ENCODE results near the gene SLC7A6OS. TPM values are rescaled to one million over a fixed set of nuclear protein-coding genes. Genes with fewer than 3 reads are reported as not detected.

SLC7A6OS gene
- total RNA-seq, 2 experiments from 2014 or later: 29.0 to 32.1 TPM

GRCh38 chr16:68273459-68273858 lies 37.3 kb downstream of the SLC7A6OS start:
- no peaks in the 10 kb centered on the region for H3K27me3 ChIP-seq (ENCODE audit: control insufficient read depth in 1 of 2, insufficient read depth in 2 of 2, low read length in 2 of 2)
- no peak for DNase-seq
- H3K27ac Mint-ChIP-seq: peak overlapping the region; percentile 94
- H3K36me3 ChIP-seq (ENCODE audit: insufficient read depth, low read length): peaks cover 36% of the 10 kb centered on the region
- H3K4me1 Mint-ChIP-seq (ENCODE audit: low read depth): peaks cover 78% of the 10 kb centered on the region
- TF ChIP-seq CTCF (IDR thresholded peaks at IDR 0.05): no peak
- H3K9me3 Mint-ChIP-seq: no peaks in the 10 kb centered on the region
- ATAC-seq (ENCODE audit: poor library complexity): no peak
- H3K4me1 ChIP-seq (ENCODE audit: insufficient read depth, low read length): peaks cover 96% of the 10 kb centered on the region
- intact Hi-C loops (cut with DNase I, micrococcal nuclease): loop anchor here in 1 of 2 experiments (2.0 kb wide), 1 partner anchor 13 kb away; no protein-coding TSS in a partner anchor
- peak overlapping the region; percentile 71 to 74 for H3K27ac ChIP-seq (ENCODE audit: low read depth in 1 of 2, low read length in 2 of 2)
- H3K4me3 Mint-ChIP-seq: peak overlapping the region; percentile 89
- no peaks in the 10 kb centered on the region for H3K27me3 Mint-ChIP-seq
- ChIA-PET CTCF (interaction anchor here (1.0 to 5.7 kb wide), 5 partner anchors 9 to 55 kb away, joined by 4 to 41 read pairs (median 11); partner anchors contain the start of gene SLC7A6), POLR2A (interaction anchor here (0.7 to 12.9 kb wide), 11 partner anchors 9 to 272 kb away, joined by 3 to 271 read pairs (median 7); partner anchors contain the start of genes PLA2G15, PRMT7, SLC7A6 and SLC7A6OS)
- peaks cover 73% of the 10 kb centered on the region for H3K36me3 Mint-ChIP-seq (ENCODE audit: low read depth)
- H3K4me3 ChIP-seq (ENCODE audit: low read length): no peak overlapping the region
- no peaks in the 10 kb centered on the region for H3K9me3 ChIP-seq (ENCODE audit: control insufficient read depth in 1 of 2, insufficient read depth in 1 of 2, low read length in 2 of 2)

GRCh38 chr16:68272507-68273209 lies 38.1 kb downstream of the SLC7A6OS start:
- ATAC-seq (ENCODE audit: poor library complexity) (peak; percentile 59), DNase-seq (peak; percentile 54 to 84 (median 74))
- H3K4me1 Mint-ChIP-seq (ENCODE audit: low read depth): peaks cover 85% of the 10 kb centered on the region
- CTCF ChIA-PET: interaction anchor here (1.0 to 5.7 kb wide), 5 partner anchors 9 to 56 kb away, joined by 3 to 41 read pairs (median 7); partner anchors contain the start of gene SLC7A6
- peak overlapping the region; percentile 89 for H3K4me3 Mint-ChIP-seq
- intact Hi-C loops (cut with DNase I, micrococcal nuclease): loop anchor here in 1 of 2 experiments (2.0 kb wide), 1 partner anchor 14 kb away; no protein-coding TSS in a partner anchor
- POLR2A ChIA-PET: interaction anchor here (0.5 to 12.9 kb wide), 17 partner anchors 10 to 1454 kb away, joined by 3 to 271 read pairs (median 4); partner anchors contain the start of genes NQO1, PLA2G15, PRMT7 and SLC7A6
- H3K36me3 ChIP-seq (ENCODE audit: insufficient read depth, low read length): peaks cover 42% of the 10 kb centered on the region
- no peaks in the 10 kb centered on the region for H3K9me3 Mint-ChIP-seq
- H3K27me3 ChIP-seq (ENCODE audit: control insufficient read depth in 1 of 2, insufficient read depth in 2 of 2, low read length in 2 of 2): no peaks in the 10 kb centered on the region
- peak overlapping the region; percentile 24 for H3K4me3 ChIP-seq (ENCODE audit: low read length)
- peaks cover 97% of the 10 kb centered on the region for H3K4me1 ChIP-seq (ENCODE audit: insufficient read depth, low read length)
- peaks cover 80% of the 10 kb centered on the region for H3K36me3 Mint-ChIP-seq (ENCODE audit: low read depth)
- H3K27ac Mint-ChIP-seq: peak overlapping the region; percentile 94
- H3K9me3 ChIP-seq (ENCODE audit: control insufficient read depth in 1 of 2, insufficient read depth in 1 of 2, low read length in 2 of 2): no peaks in the 10 kb centered on the region
- H3K27me3 Mint-ChIP-seq: no peaks in the 10 kb centered on the region
- no peak for TF ChIP-seq CTCF (IDR thresholded peaks at IDR 0.05)
- peak overlapping the region; percentile 71 to 74 for H3K27ac ChIP-seq (ENCODE audit: low read depth in 1 of 2, low read length in 2 of 2)

- H3K4me3 ChIP-seq (ENCODE audit: low read length): no peak overlapping the region
- ChIA-PET CTCF (interaction anchor here (0.7 to 3.9 kb wide), 4 partner anchors 9 to 15 kb away, joined by 3 to 23 read pairs (median 12); no protein-coding TSS in a partner anchor), POLR2A (interaction anchor here (1.7 to 12.9 kb wide), 2 partner anchors 15 to 41 kb away, joined by 7 to 271 read pairs; partner anchors contain the start of genes PRMT7 and SLC7A6OS)
- H3K27ac ChIP-seq (ENCODE audit: low read depth in 1 of 2, low read length in 2 of 2): peak overlapping the region; percentile 71 to 84
- peak overlapping the region; percentile 18 for H3K4me3 Mint-ChIP-seq
- ATAC-seq (ENCODE audit: poor library complexity): no peak
- H3K27ac Mint-ChIP-seq: peak overlapping the region; percentile 94
- peaks cover 75% of the 10 kb centered on the region for H3K36me3 Mint-ChIP-seq (ENCODE audit: low read depth)
- intact Hi-C loops (cut with DNase I, micrococcal nuclease): no loop called here
- no peak for TF ChIP-seq CTCF (IDR thresholded peaks at IDR 0.05)
- H3K36me3 ChIP-seq (ENCODE audit: insufficient read depth, low read length): peaks cover 46% of the 10 kb centered on the region
- peaks cover 91% of the 10 kb centered on the region for H3K4me1 Mint-ChIP-seq (ENCODE audit: low read depth)
- no peaks in the 10 kb centered on the region for H3K9me3 ChIP-seq (ENCODE audit: control insufficient read depth in 1 of 2, insufficient read depth in 1 of 2, low read length in 2 of 2)
- no peaks in the 10 kb centered on the region for H3K27me3 Mint-ChIP-seq
- no peaks in the 10 kb centered on the region for H3K9me3 Mint-ChIP-seq
- DNase-seq: peak in 3 of 14 experiments; percentile 23 to 63 (median 46)
- H3K27me3 ChIP-seq (ENCODE audit: control insufficient read depth in 1 of 2, insufficient read depth in 2 of 2, low read length in 2 of 2): no peaks in the 10 kb centered on the region
- H3K4me1 ChIP-seq (ENCODE audit: insufficient read depth, low read length): peaks cover 96% of the 10 kb centered on the region
These were observed 40.4 kb downstream of the SLC7A6OS start for GRCh38 chr16:68270353-68270752.

Data from CD4-positive, alpha-beta T cell (primary cell).